ENCODE measurements around the gene SPACA7. TPM values are rescaled to one million over a fixed set of nuclear protein-coding genes. Genes with fewer than 3 reads are reported as not detected.

SPACA7 gene
- total and polyA plus RNA-seq, 11 donors: not detected

DNA sequence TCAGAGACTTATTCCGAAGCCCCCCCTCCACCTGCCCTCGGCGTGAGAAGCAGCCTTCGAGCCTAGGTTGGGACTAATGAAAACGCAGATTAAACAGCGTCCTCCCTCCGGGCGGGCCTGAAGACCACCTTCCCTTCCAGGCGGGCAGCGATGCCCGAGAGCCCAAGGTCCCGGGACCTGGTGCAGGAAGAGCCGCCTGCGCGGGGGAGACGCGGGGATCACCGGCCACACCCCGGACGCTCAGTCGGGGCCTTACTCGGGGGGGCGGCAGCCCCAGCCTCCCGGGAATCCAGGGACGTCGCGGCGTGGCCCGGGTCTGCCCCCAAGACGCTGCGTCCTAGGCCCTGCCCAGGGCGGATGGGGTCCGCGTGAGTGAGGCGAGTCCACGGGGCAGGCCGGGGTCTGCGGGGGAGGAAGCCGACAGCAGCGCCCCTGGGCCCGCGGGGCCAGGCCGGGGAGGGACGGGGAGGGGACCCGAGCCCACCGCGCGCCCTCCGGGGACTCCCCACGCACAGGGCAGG is 33.3 kb upstream of the SPACA7 start:
- Histone ChIP-seq H3K27me3 (peaks cover 2 to 64% (median 38%) of the 10 kb centered on the region in 9 donors), H3K9me3 (peaks cover 0 to 5% (median 0%) of the 10 kb centered on the region in 12 donors), H3K4me1 (no peaks in the 10 kb centered on the region), H3K27ac (no peak overlapping the region), H3K4me3 (no peak overlapping the region), H3K36me3 (no peaks in the 10 kb centered on the region)
- peak in 1 of 4 donors; percentile 33 for ATAC-seq
- no peak for TF ChIP-seq POLR2A (IDR thresholded peaks at IDR 0.05)
- TF ChIP-seq, protein P1, sequence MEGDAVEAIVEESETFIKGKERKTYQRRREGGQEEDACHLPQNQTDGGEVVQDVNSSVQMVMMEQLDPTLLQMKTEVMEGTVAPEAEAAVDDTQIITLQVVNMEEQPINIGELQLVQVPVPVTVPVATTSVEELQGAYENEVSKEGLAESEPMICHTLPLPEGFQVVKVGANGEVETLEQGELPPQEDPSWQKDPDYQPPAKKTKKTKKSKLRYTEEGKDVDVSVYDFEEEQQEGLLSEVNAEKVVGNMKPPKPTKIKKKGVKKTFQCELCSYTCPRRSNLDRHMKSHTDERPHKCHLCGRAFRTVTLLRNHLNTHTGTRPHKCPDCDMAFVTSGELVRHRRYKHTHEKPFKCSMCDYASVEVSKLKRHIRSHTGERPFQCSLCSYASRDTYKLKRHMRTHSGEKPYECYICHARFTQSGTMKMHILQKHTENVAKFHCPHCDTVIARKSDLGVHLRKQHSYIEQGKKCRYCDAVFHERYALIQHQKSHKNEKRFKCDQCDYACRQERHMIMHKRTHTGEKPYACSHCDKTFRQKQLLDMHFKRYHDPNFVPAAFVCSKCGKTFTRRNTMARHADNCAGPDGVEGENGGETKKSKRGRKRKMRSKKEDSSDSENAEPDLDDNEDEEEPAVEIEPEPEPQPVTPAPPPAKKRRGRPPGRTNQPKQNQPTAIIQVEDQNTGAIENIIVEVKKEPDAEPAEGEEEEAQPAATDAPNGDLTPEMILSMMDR (IDR thresholded peaks at IDR 0.05): no peak
- DNase-seq: no peak
- WGBS, 4 donors: 72 to 86% (median 83%) methylated on average over 16 to 50 of the region's 50 CpGs
- intact Hi-C loops (cut with DNase I): no loop called here

DNA sequence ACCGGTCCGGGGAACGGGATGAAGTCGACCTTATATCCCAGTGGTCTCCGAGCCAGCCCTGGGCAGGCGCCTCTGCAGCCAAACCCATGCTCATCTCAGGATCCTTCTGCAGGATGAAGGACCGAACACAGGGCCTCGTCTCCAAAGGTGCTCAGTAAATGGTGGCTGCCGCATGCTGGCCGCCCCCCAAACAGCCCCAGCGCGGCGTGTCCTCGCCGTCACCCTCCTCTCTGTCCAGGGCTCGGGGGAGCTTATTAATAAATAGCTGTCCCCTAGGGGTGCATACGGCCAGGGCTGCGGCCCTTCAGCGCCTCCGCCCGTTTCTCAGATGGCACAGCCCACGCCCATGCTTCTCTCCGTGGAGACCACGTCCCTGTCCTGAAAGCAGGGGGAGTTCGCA is 32.6 kb upstream of the SPACA7 start:
- no peaks in the 10 kb centered on the region for H3K36me3 ChIP-seq
- DNase-seq (no peak), ATAC-seq (no peak)
- intact Hi-C loops (cut with DNase I): no loop called here
- WGBS, 4 donors: 73 to 85% (median 80%) methylated on average over 16 to 25 of the region's 25 CpGs
- no peak overlapping the region for H3K4me3 ChIP-seq
- H3K9me3 ChIP-seq: no peaks in the 10 kb centered on the region
- TF ChIP-seq, protein P1 (IDR thresholded peaks at IDR 0.05): no peak
- TF ChIP-seq POLR2A (IDR thresholded peaks at IDR 0.05): no peak
- no peaks in the 10 kb centered on the region for H3K4me1 ChIP-seq
- no peak overlapping the region for H3K27ac ChIP-seq
- H3K27me3 ChIP-seq: peaks cover 2 to 70% (median 38%) of the 10 kb centered on the region in 9 donors

DNA sequence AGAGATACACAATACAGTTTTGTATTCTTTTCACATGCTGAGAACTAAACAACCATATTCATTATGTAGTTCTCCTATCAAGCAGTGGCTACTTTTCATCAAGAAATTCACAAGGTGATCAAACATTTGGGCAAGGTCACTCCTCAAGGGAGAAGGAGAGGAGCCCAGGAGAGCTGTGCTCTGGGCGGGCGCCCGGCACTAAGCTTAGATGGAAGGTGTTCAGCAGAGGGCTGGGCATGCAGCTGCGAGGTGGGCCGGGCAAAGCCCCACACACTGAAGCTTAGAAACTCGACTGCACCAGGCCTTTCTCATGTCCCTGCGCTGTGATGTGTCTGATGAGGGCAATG is 30.4 kb upstream of the SPACA7 start:
- ATAC-seq (no peak), DNase-seq (no peak)
- Histone ChIP-seq H3K4me1 (no peaks in the 10 kb centered on the region), H3K36me3 (no peaks in the 10 kb centered on the region), H3K4me3 (no peak overlapping the region), H3K27ac (no peak overlapping the region), H3K27me3 (peaks cover 2 to 88% (median 40%) of the 10 kb centered on the region in 9 donors), H3K9me3 (no peaks in the 10 kb centered on the region)
- TF ChIP-seq POLR2A (IDR thresholded peaks at IDR 0.05): no peak
- TF ChIP-seq, protein P1 (IDR thresholded peaks at IDR 0.05): no peak
- intact Hi-C loops (cut with DNase I): no loop called here
- whole genome bisulfite sequencing, 4 donors: 56 to 83% (median 64%) methylated on average over 4 to 7 of the region's 7 CpGs

DNA sequence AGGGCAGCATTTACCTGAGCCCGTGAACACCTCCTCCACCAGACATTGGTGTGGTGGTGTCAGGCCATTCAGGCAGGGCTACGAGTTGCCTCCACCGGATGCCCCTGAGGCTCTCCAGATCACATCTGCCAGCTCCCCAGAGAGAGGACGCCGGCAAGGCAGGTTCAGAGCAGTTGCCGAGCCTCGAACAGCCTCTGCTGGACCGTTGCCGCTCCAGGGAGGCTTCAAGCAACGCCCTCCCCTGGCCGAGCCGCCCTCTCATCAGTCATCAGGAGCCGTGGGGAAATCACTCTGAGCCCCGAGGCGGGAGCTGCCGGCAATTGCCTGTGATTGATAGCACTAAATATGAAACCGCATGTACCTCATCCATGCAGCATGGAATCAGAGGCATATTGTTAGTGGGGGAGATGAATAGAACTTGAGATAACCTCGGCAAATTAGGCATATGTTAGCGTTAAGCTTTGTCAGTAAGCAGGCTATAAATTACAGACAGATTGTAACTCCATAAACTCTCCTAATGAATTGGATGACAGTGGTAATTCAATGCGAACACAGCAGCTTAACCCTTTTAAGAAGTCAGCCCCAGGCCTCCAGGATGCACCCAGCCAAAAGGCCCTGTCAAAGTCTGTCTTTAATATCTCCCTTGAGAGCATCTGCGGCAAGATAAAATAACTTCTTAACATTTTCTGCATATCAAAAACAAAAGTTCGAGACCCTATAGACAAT is 29.8 kb upstream of the SPACA7 start:
- no peak overlapping the region for H3K4me3 ChIP-seq
- DNase-seq (no peak), ATAC-seq (peak in 1 of 4 donors; percentile 40)
- H3K9me3 ChIP-seq: no peaks in the 10 kb centered on the region
- intact Hi-C loops (cut with DNase I): no loop called here
- H3K27me3 ChIP-seq: peaks cover 2 to 92% (median 40%) of the 10 kb centered on the region in 9 donors
- TF ChIP-seq POLR2A (IDR thresholded peaks at IDR 0.05): no peak
- TF ChIP-seq, protein P1 (IDR thresholded peaks at IDR 0.05): no peak
- 15 to 19% (median 16%) methylated on average over 15 to 22 of the region's 22 CpGs for WGBS, 4 donors
- no peak overlapping the region for H3K27ac ChIP-seq
- H3K36me3 ChIP-seq: no peaks in the 10 kb centered on the region
- H3K4me1 ChIP-seq: no peaks in the 10 kb centered on the region
